RCC 7860 (cell line): ENCODE data around the gene HYAL4.
A peak's percentile ranks its signal among the peaks of the same experiment; 100 is the strongest.
"Not testable (repeated sequence)": the region's sequence is repeated elsewhere in the genome, so short reads cannot be mapped to it uniquely, and the experiment has no call there.

Experiments
- DNase-seq: peaks from one replicate; pipeline ENCODE4 v3.0.0-alpha.2; 2015; ENCODE audit warnings: low spot score
- FAIRE-seq: peaks from 2 replicates; lab custom pipeline; 2012; peaks lifted over from hg19 to GRCh38; lab: Jason Lieb, UNC

HYAL4 gene

GRCh38 chr7:123844712-123845219 is at the start of gene HYAL4:
HYAL4 (plus strand) TSS chr7:123845169; CDS start chr7:123868274, 23,105 bp downstream.
- DNase-seq (no peak), FAIRE-seq (no peak)

GRCh38 chr7:123795917-123796316 is 49.1 kb upstream of the HYAL4 start:
- no peak for FAIRE-seq

GRCh38 chr7:123796568-123796967 is 48.4 kb upstream of the HYAL4 start:
- no peak for DNase-seq
- FAIRE-seq: no peak

More at GRCh38 chr7:123795917-123796316, 49.1 kb upstream of the HYAL4 start:
- no peak for DNase-seq

- peak; percentile 87 for FAIRE-seq
- peak; percentile 45 for DNase-seq
Observed at GRCh38 chr7:123797673-123798531, 47.1 kb upstream of the HYAL4 start.

GRCh38 chr7:123798532-123799188 is 46.3 kb upstream of the HYAL4 start:
- no peak for FAIRE-seq
- DNase-seq: no peak

- FAIRE-seq (no peak), DNase-seq (no peak)
Observed at GRCh38 chr7:123802249-123802648, 42.7 kb upstream of the HYAL4 start.

GRCh38 chr7:123805287-123805686 is 39.7 kb upstream of the HYAL4 start:
- FAIRE-seq (no peak), DNase-seq (no peak)

DNA sequence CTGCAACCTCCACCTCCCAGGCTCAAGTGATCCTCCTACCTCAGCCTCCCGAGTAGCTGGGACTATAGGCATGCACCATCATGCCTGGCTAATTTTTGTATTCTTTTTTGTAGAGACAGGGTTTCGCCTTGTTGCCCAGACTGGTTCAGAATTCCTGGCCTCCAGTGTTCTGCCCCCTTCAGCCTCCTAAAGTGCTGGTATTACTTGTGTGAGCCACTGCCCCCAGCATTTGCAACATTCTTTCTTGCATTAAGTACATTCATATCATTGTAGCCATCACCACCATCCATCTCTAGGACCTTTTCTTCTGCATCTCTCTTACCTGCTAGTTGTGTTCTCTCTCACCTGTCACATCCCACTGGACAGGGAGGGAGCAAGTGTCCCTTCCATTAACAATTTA is 35.5 kb upstream of the HYAL4 start:
- FAIRE-seq (no peak), DNase-seq (no peak)

GRCh38 chr7:123811056-123811455 is 33.9 kb upstream of the HYAL4 start:
- DNase-seq (no peak), FAIRE-seq (no peak)

DNA sequence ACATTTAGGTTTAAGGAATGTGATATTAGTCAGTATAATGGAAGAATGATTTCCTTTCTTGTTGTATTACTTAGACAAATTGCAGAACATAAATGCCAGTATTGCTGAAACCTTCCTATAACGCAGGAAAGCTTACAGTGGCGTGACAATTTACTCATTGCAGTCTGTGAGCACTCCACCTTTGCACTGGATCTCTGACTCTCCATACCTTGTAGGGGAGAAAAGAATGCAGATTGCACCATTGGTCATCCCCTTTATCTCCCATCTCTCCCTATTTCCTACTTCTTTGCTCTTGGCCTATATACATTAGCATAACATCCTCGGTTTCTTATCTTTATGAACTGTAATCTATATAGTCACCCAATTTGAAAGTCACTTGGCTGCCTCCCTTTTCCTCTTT is 28.1 kb upstream of the HYAL4 start:
- FAIRE-seq (no peak), DNase-seq (no peak)

- FAIRE-seq: no peak
- no peak for DNase-seq
Observed at GRCh38 chr7:123819001-123819400, 26.0 kb upstream of the HYAL4 start.

- not testable (repeated sequence) for DNase-seq, FAIRE-seq
Observed at GRCh38 chr7:123819795-123820194, 25.2 kb upstream of the HYAL4 start.

DNA sequence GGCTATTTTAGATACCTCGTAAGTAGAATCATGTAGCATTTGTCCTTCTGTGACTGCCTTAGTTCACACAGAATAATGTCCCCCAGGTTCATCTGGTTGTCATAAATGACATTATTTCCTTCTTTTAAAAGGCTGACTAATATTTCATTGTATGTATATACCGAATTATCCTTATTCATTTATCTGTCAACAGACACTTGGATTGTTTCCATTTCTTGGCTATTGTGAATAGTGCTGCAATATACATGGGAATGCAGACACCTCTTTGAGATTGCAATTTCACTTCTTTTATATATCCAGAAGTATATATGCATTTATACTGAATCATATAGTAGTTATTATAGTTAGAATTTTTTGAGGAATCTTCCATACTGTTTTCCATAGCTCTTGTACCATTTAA is 24.1 kb upstream of the HYAL4 start:
- FAIRE-seq (no peak), DNase-seq (no peak)

DNA sequence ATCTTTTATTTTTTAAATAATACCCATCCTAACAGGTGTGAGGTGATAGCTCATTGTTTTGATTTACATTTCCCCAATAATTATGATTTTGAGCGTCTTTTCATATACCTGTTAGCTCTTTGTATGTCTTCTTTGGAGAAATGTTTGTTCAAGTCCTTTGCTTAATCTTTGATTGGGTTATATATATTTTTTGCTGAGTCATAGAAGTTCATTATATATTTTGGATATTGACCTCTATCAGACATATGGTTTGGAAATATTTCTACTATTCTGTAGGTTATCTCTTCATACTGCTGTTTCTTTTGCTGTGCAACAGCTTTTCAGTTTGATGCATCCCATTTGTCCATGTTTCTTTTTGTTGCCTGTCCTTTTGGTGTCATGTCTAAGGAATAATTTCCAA is 23.6 kb upstream of the HYAL4 start:
- no peak for DNase-seq
- FAIRE-seq: no peak

- DNase-seq (no peak), FAIRE-seq (no peak)
Observed at GRCh38 chr7:123823898-123824753, 20.8 kb upstream of the HYAL4 start.

GRCh38 chr7:123824754-123825067 is 20.3 kb upstream of the HYAL4 start:
- DNase-seq: no peak
- FAIRE-seq: no peak

DNA sequence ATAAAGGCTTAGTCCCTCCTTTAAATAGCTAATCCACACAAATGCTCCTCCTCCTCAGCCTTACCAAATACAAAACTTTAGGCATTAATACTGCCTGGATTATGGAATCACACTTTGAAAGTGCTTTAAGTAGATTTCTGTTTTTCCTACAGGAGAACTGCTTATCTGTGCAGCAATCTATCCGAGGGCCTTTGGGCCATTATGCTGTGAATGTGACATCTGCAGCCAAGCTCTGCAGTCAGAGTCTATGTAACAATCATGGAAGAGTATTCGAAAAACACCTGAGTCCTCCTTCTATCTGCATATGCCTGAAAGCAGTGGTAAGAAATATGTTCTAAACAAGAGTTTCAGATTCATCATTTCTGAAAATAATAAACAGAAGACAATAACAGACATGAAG is 16.2 kb upstream of the HYAL4 start:
- no peak for DNase-seq
- no peak for FAIRE-seq

- DNase-seq: no peak
- no peak for FAIRE-seq
Observed at GRCh38 chr7:123836656-123837055, 8.3 kb upstream of the HYAL4 start.

GRCh38 chr7:123839106-123839505 is 5.9 kb upstream of the HYAL4 start:
- FAIRE-seq, DNase-seq: not testable (repeated sequence)

DNA sequence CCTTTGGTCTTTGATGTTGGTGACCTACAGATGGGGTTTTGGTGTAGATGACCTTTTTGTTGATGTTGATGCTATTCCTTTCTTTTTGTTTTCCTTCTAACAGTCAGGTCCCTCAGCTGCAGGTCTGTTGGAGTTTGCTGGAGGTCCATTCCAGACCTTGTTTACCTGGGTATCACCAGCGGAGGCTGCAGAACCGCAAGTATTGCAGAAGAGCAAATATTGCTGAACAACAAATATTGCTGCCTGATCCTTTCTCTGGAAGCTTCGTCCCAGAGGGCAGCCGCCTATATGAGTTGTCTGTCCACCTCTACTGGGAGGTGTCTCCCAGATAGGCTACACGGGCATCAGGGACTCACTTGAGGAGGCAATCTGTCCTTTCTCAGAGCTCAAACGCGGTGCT is 827 bp upstream of the HYAL4 start:
- not testable (repeated sequence) for DNase-seq, FAIRE-seq

DNA sequence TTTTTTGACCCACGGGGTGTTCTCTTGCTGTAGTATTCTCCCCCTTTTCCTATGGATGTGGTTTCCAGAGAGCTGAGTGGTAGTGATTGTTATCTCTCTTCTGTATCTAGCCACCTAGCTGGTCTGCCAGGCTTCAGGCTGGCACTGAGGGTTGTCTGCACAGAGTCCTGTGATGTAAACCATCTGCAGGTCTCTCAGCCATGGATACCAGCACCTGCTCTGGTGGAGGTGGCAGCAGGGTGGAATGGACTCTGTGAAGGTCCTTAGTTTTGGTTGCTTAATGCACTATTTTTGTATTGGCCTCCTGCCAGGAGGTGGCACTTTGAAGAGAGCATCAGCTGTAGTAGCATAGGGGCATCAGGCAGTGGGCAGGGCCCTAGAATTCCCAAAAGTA is 851 bp downstream of the HYAL4 start:
- FAIRE-seq (no peak), DNase-seq (no peak)
